Naive B cell (primary cell): ENCODE data around the gene LRRC34. TPM values are rescaled to one million over a fixed set of nuclear protein-coding genes. Genes with fewer than 3 reads are reported as not detected.

Experiments
- ATAC-seq, 2 donors: fragments of 150-1000 bp; cut with Tn5 transposase; 2 replicates each; pipeline ENCODE4 v1.10.0; 2021; ENCODE audit warnings: low read depth in 2 of 2, mild to moderate bottlenecking in 2 of 2, moderate library complexity in 2 of 2
- DNase-seq: peaks from one replicate; pipeline ENCODE4 v3.0.0; 2022
- H3K27ac Mint-ChIP-seq, 6 donors: one replicate each; pipeline ENCODE4 v1.8.0; 2020 to 2022; ENCODE audit warnings: mild to moderate bottlenecking in 6 of 6, mixed read lengths in 6 of 6, moderate library complexity in 5 of 6, inconsistent platforms in 2 of 6
- H3K27me3 Mint-ChIP-seq, 3 donors: one replicate each; pipeline ENCODE4 v1.8.0; 2021 to 2022; ENCODE audit warnings: mixed read lengths in 3 of 3, mild to moderate bottlenecking in 1 of 3
- H3K36me3 Mint-ChIP-seq, 2 donors: one replicate each; pipeline ENCODE4 v1.8.0; 2020 to 2022; ENCODE audit warnings: mixed read lengths in 2 of 2, inconsistent platforms in 1 of 2, mild to moderate bottlenecking in 1 of 2
- H3K4me1 Mint-ChIP-seq, 3 donors: one replicate each; pipeline ENCODE4 v1.8.0; 2020 to 2022; ENCODE audit warnings: mixed read lengths in 3 of 3, inconsistent platforms in 1 of 3, mild to moderate bottlenecking in 1 of 3, moderate library complexity in 1 of 3
- H3K4me3 Mint-ChIP-seq, 8 donors: one replicate each; pipeline ENCODE4 v1.8.0; 2020 to 2022; ENCODE audit warnings: mild to moderate bottlenecking in 8 of 8, mixed read lengths in 8 of 8, moderate library complexity in 8 of 8, inconsistent platforms in 2 of 8
- H3K9me3 Mint-ChIP-seq, 7 donors: one replicate each; pipeline ENCODE4 v1.8.0; 2020 to 2022; ENCODE audit warnings: mixed read lengths in 7 of 7, mild to moderate bottlenecking in 5 of 7, inconsistent platforms in 2 of 7, moderate library complexity in 1 of 7
- polyA plus RNA-seq, 6 donors: library from polyadenylated mRNA; unstranded; fragments of 300-500 nt; fragmentation: Illumina TruSeq; gene quantifications; one replicate each; pipeline ENCODE4 v1.2.3, GENCODE V29; 2021; ENCODE audit warnings: low read depth in 6 of 6

LRRC34 gene
- polyA plus RNA-seq, 6 donors from 2014 or later: 0.49 to 4.3 (median 1.8) TPM

DNA sequence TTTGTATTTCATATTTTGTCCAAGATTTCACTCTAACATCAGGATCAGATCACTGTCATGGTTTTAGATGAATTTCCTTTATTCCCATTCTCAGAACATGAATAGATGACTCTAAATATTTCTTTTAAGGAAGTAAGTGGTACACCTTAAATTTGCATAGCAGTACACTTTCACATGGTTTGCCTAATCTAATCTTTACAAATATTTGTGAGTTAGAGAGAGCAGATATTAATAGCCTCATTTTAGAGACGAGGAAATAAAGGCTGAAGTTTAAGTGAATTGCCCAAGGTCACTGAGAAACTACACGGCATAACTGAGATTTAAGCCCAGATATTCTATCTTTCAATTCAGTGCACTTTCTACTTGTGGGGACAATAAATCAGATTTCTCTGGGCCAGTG, 62.0 kb downstream of the LRRC34 start:
- Mint-ChIP-seq H3K27ac (peak overlapping the region in 1 of 6 donors; percentile 38), H3K4me3 (peak overlapping the region in 1 of 8 donors; percentile 16), H3K4me1 (no peaks in the 10 kb centered on the region), H3K36me3 (no peaks in the 10 kb centered on the region), H3K9me3 (no peaks in the 10 kb centered on the region), H3K27me3 (peaks cover 51 to 54% (median 51%) of the 10 kb centered on the region in 3 donors)
- ATAC-seq: no peak
- DNase-seq: no peak

DNA sequence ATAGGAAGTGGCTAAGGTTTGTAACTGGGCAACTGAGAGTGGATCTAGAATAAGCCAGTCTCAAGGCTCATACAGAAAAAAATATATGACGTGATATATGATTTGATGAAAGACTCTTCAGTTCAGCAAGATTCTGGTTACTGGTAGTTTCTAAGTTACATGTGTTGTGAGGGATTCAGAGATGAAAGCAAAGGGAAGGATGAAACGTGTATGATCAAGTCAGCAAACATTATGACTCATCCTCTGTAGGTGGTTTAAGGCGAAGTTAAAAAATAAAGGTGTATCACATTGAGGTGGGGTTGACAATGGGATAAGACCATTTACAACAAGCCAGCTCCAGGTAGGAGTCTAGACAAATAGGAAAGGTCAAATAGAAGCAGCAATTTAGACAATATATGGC, 64.0 kb downstream of the LRRC34 start:
- H3K36me3 Mint-ChIP-seq: no peaks in the 10 kb centered on the region
- H3K9me3 Mint-ChIP-seq: no peaks in the 10 kb centered on the region
- no peak overlapping the region for H3K4me3 Mint-ChIP-seq
- no peak overlapping the region for H3K27ac Mint-ChIP-seq
- H3K27me3 Mint-ChIP-seq: peaks cover 41 to 50% (median 44%) of the 10 kb centered on the region in 3 donors
- ATAC-seq (no peak), DNase-seq (no peak)
- H3K4me1 Mint-ChIP-seq: no peaks in the 10 kb centered on the region

DNA sequence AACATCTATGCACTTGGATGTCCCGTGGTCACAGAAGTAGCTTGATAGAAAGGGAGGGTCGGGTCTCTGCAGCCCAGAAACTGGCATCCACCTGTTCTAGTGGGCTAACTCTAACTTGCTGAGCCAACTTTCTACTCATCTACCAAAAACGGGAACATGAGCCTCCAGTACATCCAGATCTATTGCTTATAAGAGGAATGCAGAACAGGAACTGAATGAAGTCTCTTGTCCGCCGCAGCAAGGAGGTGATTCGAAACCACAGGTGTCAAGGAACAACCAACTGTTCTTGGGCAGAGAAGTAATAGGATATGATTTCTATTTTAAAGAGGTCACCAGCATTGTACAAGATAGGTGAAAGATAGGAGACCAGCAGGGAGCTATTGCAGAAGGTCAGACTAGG, 65.8 kb downstream of the LRRC34 start:
- no peak overlapping the region for H3K4me3 Mint-ChIP-seq
- H3K27ac Mint-ChIP-seq: no peak overlapping the region

DNA sequence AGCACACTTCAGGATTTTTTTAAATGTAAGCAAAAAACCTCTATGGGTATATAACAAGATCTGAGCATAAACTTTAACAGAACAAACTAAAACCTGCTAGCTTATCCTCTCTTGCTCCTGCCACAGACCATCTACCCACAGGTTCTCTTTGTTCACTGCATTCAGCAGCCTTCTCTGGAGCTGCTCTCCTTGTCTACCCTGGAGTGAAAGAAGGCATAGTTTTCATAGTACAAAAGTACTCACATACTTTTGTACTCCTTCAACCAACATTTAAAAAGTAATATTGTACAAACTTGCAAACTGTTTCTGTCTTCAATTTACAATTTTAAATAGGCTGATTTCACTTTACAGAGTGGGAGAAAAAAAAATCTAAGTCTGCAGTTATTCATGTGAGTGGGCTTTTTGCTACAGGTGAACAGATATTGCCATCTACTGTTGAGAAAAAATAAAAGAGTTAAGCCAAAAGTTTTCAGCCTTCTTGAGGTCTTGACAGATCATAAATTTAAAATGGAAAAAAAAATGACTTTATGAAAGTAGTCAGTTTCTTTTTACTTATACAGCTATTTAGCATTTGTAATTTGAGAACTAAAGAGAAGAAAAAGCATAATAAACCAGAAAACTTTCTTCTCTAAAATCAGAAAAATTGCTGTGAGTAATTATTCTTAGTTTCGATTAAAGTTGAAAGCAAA, 68.2 kb downstream of the LRRC34 start:
- Mint-ChIP-seq H3K9me3 (no peaks in the 10 kb centered on the region), H3K4me3 (no peak overlapping the region), H3K36me3 (no peaks in the 10 kb centered on the region), H3K27ac (no peak overlapping the region), H3K27me3 (peaks cover 32 to 39% (median 32%) of the 10 kb centered on the region in 3 donors), H3K4me1 (no peaks in the 10 kb centered on the region)
- DNase-seq: no peak
- no peak for ATAC-seq

More for the DNA sequence above, 65.8 kb downstream of the LRRC34 start:
- Mint-ChIP-seq H3K4me1 (no peaks in the 10 kb centered on the region), H3K27me3 (peaks cover 36 to 47% (median 40%) of the 10 kb centered on the region in 3 donors), H3K36me3 (no peaks in the 10 kb centered on the region), H3K9me3 (no peaks in the 10 kb centered on the region)
- ATAC-seq (no peak), DNase-seq (no peak)

Other genes with a start within 250 kb of the LRRC34 start
- gene MECOM, start 149.2 kb downstream of the LRRC34 start, polyA plus RNA-seq: not detected
- 1 to 10 TPM in 3 of 6 donors, not detected in 3; 1.9 to 3.3 (median 1.9) TPM for gene TERC, start 47.8 kb downstream of the LRRC34 start, polyA plus RNA-seq
- gene ACTRT3, start 43.3 kb downstream of the LRRC34 start, polyA plus RNA-seq: under 1 TPM in 5 of 6 donors, not detected in 1; 0.12 to 0.59 (median 0.23) TPM
- 10 to 100 TPM; 18.7 to 44.1 (median 20.4) TPM for gene MYNN, start 39.5 kb downstream of the LRRC34 start, polyA plus RNA-seq
- gene LRRIQ4, start within 50 bp of the LRRC34 start, polyA plus RNA-seq: under 1 TPM in 1 of 6 donors, not detected in 5; 0.27 TPM
- gene LRRC31, start 57.0 kb upstream of the LRRC34 start, polyA plus RNA-seq: not detected
- under 1 TPM in 2 of 6 donors, not detected in 4; 0.11 to 0.17 TPM for gene SAMD7, start 98.7 kb upstream of the LRRC34 start, polyA plus RNA-seq
- 100 to 1,000 TPM; 290 to 440 (median 404) TPM for gene SEC62, start 153.9 kb upstream of the LRRC34 start, polyA plus RNA-seq
- 10 to 100 TPM; 49.4 to 92.1 (median 65.5) TPM for gene GPR160, start 225.1 kb upstream of the LRRC34 start, polyA plus RNA-seq